Endothelial cell of umbilical vein (primary cell): ENCODE results near the gene ARRDC2. TPM values are rescaled to one million over a fixed set of nuclear protein-coding genes. Genes with fewer than 3 reads are reported as not detected.

Source experiments
- BruUV-seq: library from RNA; stranded (reverse); fragments of 400-500 nt; replicated peaks from 2 replicates; lab custom pipeline; 2021; lab: Mats Ljungman, UMichigan
- CTCF ChIA-PET: fragments of 300-600, 350-600 bp; sonication (Branson Sonifier 250); formaldehyde crosslinking; loops from one replicate; lab custom pipeline; 2021; ENCODE audit warnings: antibody characterized with exemption, inconsistent platforms; lab: Charles Lee
- POLR2A ChIA-PET: fragments of 300-600, 350-600 bp; sonication (Branson Sonifier 250); formaldehyde crosslinking; loops from one replicate; lab custom pipeline; 2021; ENCODE audit warnings: antibody characterized with exemption, inconsistent platforms; lab: Charles Lee
- DNase-seq: peaks from one replicate; pipeline ENCODE4 v3.0.0-alpha.2; 2011; ENCODE audit warnings: low read depth, low spot score
- FAIRE-seq: peaks from 2 replicates; lab custom pipeline; 2011; peaks lifted over from hg19 to GRCh38; lab: Jason Lieb, UNC
- H2AFZ ChIP-seq: 2 replicates; pipeline ENCODE4 v1.6.0; 2012; ENCODE audit warnings: low read depth, low read length, control low read depth, inconsistent platforms
- H3K27ac ChIP-seq: 2 replicates; pipeline ENCODE4 v1.5.1; 2011; ENCODE audit warnings: low read depth, mild to moderate bottlenecking, control low read depth, low read length, moderate library complexity; ENCODE audit not compliant: insufficient read depth
- H3K27me3 ChIP-seq, 2 experiments: 2 replicates each; pipeline versions ENCODE4 v1.6.0 to v1.6.1; 2011; ENCODE audit warnings: low read length in 2 of 2, mixed read lengths in 1 of 2; ENCODE audit not compliant: control insufficient read depth in 2 of 2, insufficient read depth in 2 of 2
- H3K36me3 ChIP-seq, 2 experiments: 2 replicates in 1 of 2; 3 replicates in 1 of 2; pipeline ENCODE4 v1.5.1; 2011; ENCODE audit warnings: low read length in 2 of 2, mild to moderate bottlenecking in 1 of 2, moderate library complexity in 1 of 2; ENCODE audit not compliant: control insufficient read depth in 2 of 2, insufficient read depth in 2 of 2; ENCODE audit errors: extremely low read depth in 1 of 2
- H3K4me1 ChIP-seq: 3 replicates; pipeline ENCODE4 v1.5.1; 2011; ENCODE audit warnings: mild to moderate bottlenecking, low read length; ENCODE audit not compliant: control insufficient read depth, insufficient read depth; ENCODE audit errors: extremely low read depth
- H3K4me2 ChIP-seq: 2 replicates; pipeline ENCODE4 v1.6.1; 2011; ENCODE audit warnings: low read length, control low read depth, mixed read lengths; ENCODE audit not compliant: insufficient read depth
- H3K4me3 ChIP-seq, 3 experiments: fragments of 200-600 bp in 1 of 3; sonication (generic), shearing (Covaris generic) in 1 of 3; replicated peaks in 1 of 3; 2 replicates each; pipeline ENCODE4 v1.5.1; 2011 to 2016; ENCODE audit warnings: control low read depth in 3 of 3, low read length in 3 of 3, mild to moderate bottlenecking in 2 of 3, inconsistent platforms in 1 of 3, low read depth in 1 of 3, moderate library complexity in 1 of 3; ENCODE audit not compliant: insufficient read depth in 1 of 3
- H3K79me2 ChIP-seq: 2 replicates; pipeline ENCODE4 v1.6.0; 2012; ENCODE audit warnings: low read length, inconsistent platforms; ENCODE audit not compliant: control insufficient read depth, insufficient read depth
- H3K9ac ChIP-seq: replicated peaks from 2 replicates; pipeline ENCODE3; 2011; ENCODE audit warnings: low read length, control low read depth; ENCODE audit not compliant: insufficient read depth; ENCODE audit errors: extremely low read depth
- H3K9me1 ChIP-seq: replicated peaks from 3 replicates; pipeline ENCODE4 v1.6.0; 2011; ENCODE audit warnings: mild to moderate bottlenecking, low read length; ENCODE audit not compliant: control insufficient read depth, insufficient read depth; ENCODE audit errors: extremely low read depth
- H3K9me3 ChIP-seq: replicated peaks from 2 replicates; pipeline ENCODE4 v1.5.1; 2012; ENCODE audit warnings: low read length, inconsistent platforms; ENCODE audit not compliant: control insufficient read depth, insufficient read depth
- H4K20me1 ChIP-seq: replicated peaks from 2 replicates; pipeline ENCODE3; 2011; ENCODE audit warnings: mild to moderate bottlenecking, low read length; ENCODE audit not compliant: control insufficient read depth, insufficient read depth; ENCODE audit errors: extremely low read depth
- CTCF ChIP-seq, 2 donors: IDR thresholded peaks; 1 replicate in 1 of 2; 2 replicates in 1 of 2; pipeline ENCODE4 v1.5.1; 2011; ENCODE audit warnings: low read length in 2 of 2, mild to moderate bottlenecking in 2 of 2, moderate library complexity in 2 of 2, control low read depth in 1 of 2, inconsistent platforms in 1 of 2, low read depth in 1 of 2; ENCODE audit not compliant: insufficient read depth in 1 of 2; ENCODE audit errors: extremely low read depth in 1 of 2
- EZH2 ChIP-seq: IDR thresholded peaks from 2 replicates; pipeline ENCODE4 v1.6.1; 2012; ENCODE audit warnings: borderline replicate concordance, low read depth, mild to moderate bottlenecking, moderate library complexity, low read length, inconsistent platforms; ENCODE audit not compliant: severe bottlenecking
- FOS ChIP-seq: IDR thresholded peaks from 2 replicates; pipeline ENCODE4 v1.6.1; 2011; ENCODE audit warnings: mild to moderate bottlenecking, low read length, moderate library complexity, borderline replicate concordance; ENCODE audit not compliant: insufficient read depth
- GATA2 ChIP-seq: IDR thresholded peaks from 2 replicates; pipeline ENCODE4 v1.7.0; 2011; ENCODE audit warnings: low read depth, mild to moderate bottlenecking, moderate library complexity, mixed read lengths, low read length; ENCODE audit not compliant: insufficient read length, insufficient read depth
- JUN ChIP-seq: IDR thresholded peaks from 2 replicates; pipeline ENCODE4 v1.6.1; 2011; ENCODE audit warnings: borderline replicate concordance, low read depth; ENCODE audit not compliant: insufficient read length, insufficient read depth
- MAX ChIP-seq: IDR thresholded peaks from 2 replicates; pipeline ENCODE4 v1.6.1; 2011; ENCODE audit not compliant: insufficient read depth, insufficient read length
- MYC ChIP-seq: IDR thresholded peaks from one replicate; pipeline ENCODE4 v1.6.1; 2011; ENCODE audit warnings: mild to moderate bottlenecking, low read depth, low read length
- POLR2A ChIP-seq: IDR thresholded peaks from 2 replicates; pipeline ENCODE4 v1.6.1; 2012; ENCODE audit warnings: low read depth, mild to moderate bottlenecking, control low read depth, low read length
- POLR2AphosphoS5 ChIP-seq: IDR thresholded peaks from 2 replicates; pipeline ENCODE4 v1.6.1; 2012; ENCODE audit warnings: low read depth, mild to moderate bottlenecking, control low read depth, low read length, moderate library complexity; ENCODE audit not compliant: insufficient read depth
- dilution Hi-C: fragments of 300-500 bp; cut with MboI; formaldehyde crosslinking; loops from one replicate; pipeline ENCODE4 v1.15.0; 2019; ENCODE audit warnings: low sequenced_read_pairs; ENCODE audit not compliant: extremely low pct_ligation_motif_present
- intact Hi-C: fragments of 100-400 bp; cut with micrococcal nuclease; formaldehyde crosslinking; loops from one replicate; pipeline ENCODE4 v1.10.0; 2022
- polyA plus RNA-seq, 4 experiments: library from polyadenylated mRNA; depleted of rRNA in 3 of 4; stranded (reverse) in 3 of 4; unstranded in 1 of 4; fragments of >200 nt; gene quantifications; 2 replicates each; pipeline versions ENCODE4 v1.2.1 to v1.2.3, GENCODE V29; 2011 to 2012; ENCODE audit warnings: missing spikeins in 1 of 4
- total RNA-seq: library from RNA; stranded (reverse); gene quantifications from 2 replicates; pipeline ENCODE4 v1.2.3, GENCODE V29; 2021

Gene ARRDC2
- total and polyA plus RNA-seq, 2 donors (not counting 3 experiments of a cell fraction or from before 2014, with no cell fraction given) = 10.2 to 17.4 TPM

GRCh38 chr19:18051887-18052286 is 43.9 kb downstream of the ARRDC2 start:
- dilution Hi-C loops (no loop called here), intact Hi-C loops (no loop called here)
- BruUV-seq = no TSS peak
- no peak overlapping the region for H3K9ac ChIP-seq
- DNase-seq (no peak), FAIRE-seq (no peak)
- no peak overlapping the region for H2AFZ ChIP-seq
- H3K9me3 ChIP-seq = no peaks in the 10 kb centered on the region
- no peaks in the 10 kb centered on the region for H3K79me2 ChIP-seq
- H3K27ac ChIP-seq = no peak overlapping the region
- no peak overlapping the region for H3K4me3 ChIP-seq
- H3K27me3 ChIP-seq = peaks cover 2 to 5% of the 10 kb centered on the region in 2 experiments
- no peak overlapping the region for H3K4me2 ChIP-seq
- ChIA-PET POLR2A (no interaction called here), CTCF (interaction anchor here (0.7 kb wide), 1 partner anchor 10 kb away, joined by 3 read pairs; no protein-coding TSS in a partner anchor)
- no peaks in the 10 kb centered on the region for H4K20me1 ChIP-seq
- no peaks in the 10 kb centered on the region for H3K9me1 ChIP-seq
- no peaks in the 10 kb centered on the region for H3K36me3 ChIP-seq
- H3K4me1 ChIP-seq = no peaks in the 10 kb centered on the region
- peak; percentile 46 for TF ChIP-seq EZH2
- TF ChIP-seq FOS = no peak
- TF ChIP-seq MAX = no peak

- Histone ChIP-seq H3K9me1 (no peaks in the 10 kb centered on the region), H3K4me3 (no peak overlapping the region), H3K36me3 (no peaks in the 10 kb centered on the region), H3K27me3 (peaks cover 2 to 5% of the 10 kb centered on the region in 2 experiments), H4K20me1 (no peaks in the 10 kb centered on the region), H2AFZ (no peak overlapping the region), H3K27ac (no peak overlapping the region), H3K4me1 (peaks cover 5% of the 10 kb centered on the region), H3K4me2 (no peak overlapping the region), H3K9me3 (no peaks in the 10 kb centered on the region), H3K9ac (no peak overlapping the region), H3K79me2 (no peaks in the 10 kb centered on the region)
- TF ChIP-seq FOS (no peak), MAX (no peak), POLR2A (no peak), EZH2 (no peak), GATA2 (no peak), JUN (no peak), CTCF (IDR thresholded peaks at IDR 0.05; ENCODE audit: extremely low read depth in 1 of 2, insufficient read depth in 1 of 2, low read depth in 1 of 2, low read length in 2 of 2) (no peak), MYC (no peak), POLR2AphosphoS5 (no peak)
- DNase-seq = no peak
- no TSS peak for BruUV-seq
- FAIRE-seq = no peak
- CTCF ChIA-PET = no interaction called here
- intact Hi-C loops = no loop called here
- POLR2A ChIA-PET = no interaction called here
- dilution Hi-C loops = no loop called here
Measured at GRCh38 chr19:18053576-18054219, 45.7 kb downstream of the ARRDC2 start.
